HepG2 (cell line): Measurements from ENCODE around the gene LATS2. TPM values are rescaled to one million over a fixed set of nuclear protein-coding genes. Genes with fewer than 3 reads are reported as not detected.

Source experiments
- RARA ChIP-seq: IDR thresholded peaks from 2 replicates; pipeline ENCODE4 v1.6.1; 2016; ENCODE audit warnings: missing genetic modification reagents, missing compliant biosample characterization
- ZNF569 ChIP-seq: sonication (generic); formaldehyde crosslinking; IDR thresholded peaks from 2 replicates; pipeline ENCODE4 v1.5.0; 2020; ENCODE audit warnings: mild to moderate bottlenecking, missing genetic modification reagents, moderate library complexity, borderline replicate concordance
- polyA plus RNA-seq, 8 experiments: library from polyadenylated mRNA; depleted of rRNA in 3 of 8; stranded (reverse) in 7 of 8; unstranded in 1 of 8; fragments of >200 nt; fragmentation: Illumina TruSeq in 4 of 8; extraction: Trizol in 4 of 8; gene quantifications; 2 replicates each; pipeline versions ENCODE4 v1.2.1 to v1.2.3, GENCODE V29; 2011 to 2016; ENCODE audit warnings: low read depth in 4 of 8, missing spikeins in 1 of 8, mixed read lengths in 1 of 8; ENCODE audit not compliant: insufficient read depth in 1 of 8
- total RNA-seq, 5 experiments: library from RNA; depleted of rRNA; stranded (reverse); fragments of >200 nt; fragmentation: Illumina TruSeq; extraction: Trizol; gene quantifications; 2 replicates each; pipeline ENCODE4 v1.2.3, GENCODE V29; 2016; ENCODE audit warnings: low read depth in 1 of 5
- TF ChIP-seq, protein P1 (sequence below): sonication (generic); formaldehyde crosslinking; IDR thresholded peaks from 2 replicates; pipeline ENCODE4 v1.4.0; 2020; ENCODE audit warnings: mild to moderate bottlenecking, missing genetic modification reagents

LATS2 gene
- total and polyA plus RNA-seq, 2 of the 13 experiments (the other 11 are each of a cell fraction or from before 2014, with no cell fraction given): 7.3 to 8.5 TPM

DNA sequence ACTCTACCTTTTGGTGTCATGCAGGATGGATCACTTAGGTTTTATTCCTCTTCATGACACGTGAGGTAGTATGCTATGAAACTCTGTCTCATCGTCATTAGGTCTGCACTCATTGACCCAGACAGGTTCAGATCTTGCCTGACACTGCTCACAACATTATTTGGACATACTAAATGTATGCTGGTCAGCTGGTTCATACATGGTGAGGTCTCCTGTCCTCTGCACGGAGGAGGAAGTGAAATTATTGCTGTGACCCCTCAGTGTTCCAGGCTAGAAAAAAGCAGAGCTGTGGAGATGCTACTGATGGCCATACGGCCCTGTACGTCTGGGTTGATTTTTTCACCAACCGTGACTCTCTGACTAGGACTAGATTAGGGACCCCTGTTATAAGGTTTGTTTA is 35.8 kb downstream of the LATS2 start (continued):
- TF ChIP-seq, protein P1, sequence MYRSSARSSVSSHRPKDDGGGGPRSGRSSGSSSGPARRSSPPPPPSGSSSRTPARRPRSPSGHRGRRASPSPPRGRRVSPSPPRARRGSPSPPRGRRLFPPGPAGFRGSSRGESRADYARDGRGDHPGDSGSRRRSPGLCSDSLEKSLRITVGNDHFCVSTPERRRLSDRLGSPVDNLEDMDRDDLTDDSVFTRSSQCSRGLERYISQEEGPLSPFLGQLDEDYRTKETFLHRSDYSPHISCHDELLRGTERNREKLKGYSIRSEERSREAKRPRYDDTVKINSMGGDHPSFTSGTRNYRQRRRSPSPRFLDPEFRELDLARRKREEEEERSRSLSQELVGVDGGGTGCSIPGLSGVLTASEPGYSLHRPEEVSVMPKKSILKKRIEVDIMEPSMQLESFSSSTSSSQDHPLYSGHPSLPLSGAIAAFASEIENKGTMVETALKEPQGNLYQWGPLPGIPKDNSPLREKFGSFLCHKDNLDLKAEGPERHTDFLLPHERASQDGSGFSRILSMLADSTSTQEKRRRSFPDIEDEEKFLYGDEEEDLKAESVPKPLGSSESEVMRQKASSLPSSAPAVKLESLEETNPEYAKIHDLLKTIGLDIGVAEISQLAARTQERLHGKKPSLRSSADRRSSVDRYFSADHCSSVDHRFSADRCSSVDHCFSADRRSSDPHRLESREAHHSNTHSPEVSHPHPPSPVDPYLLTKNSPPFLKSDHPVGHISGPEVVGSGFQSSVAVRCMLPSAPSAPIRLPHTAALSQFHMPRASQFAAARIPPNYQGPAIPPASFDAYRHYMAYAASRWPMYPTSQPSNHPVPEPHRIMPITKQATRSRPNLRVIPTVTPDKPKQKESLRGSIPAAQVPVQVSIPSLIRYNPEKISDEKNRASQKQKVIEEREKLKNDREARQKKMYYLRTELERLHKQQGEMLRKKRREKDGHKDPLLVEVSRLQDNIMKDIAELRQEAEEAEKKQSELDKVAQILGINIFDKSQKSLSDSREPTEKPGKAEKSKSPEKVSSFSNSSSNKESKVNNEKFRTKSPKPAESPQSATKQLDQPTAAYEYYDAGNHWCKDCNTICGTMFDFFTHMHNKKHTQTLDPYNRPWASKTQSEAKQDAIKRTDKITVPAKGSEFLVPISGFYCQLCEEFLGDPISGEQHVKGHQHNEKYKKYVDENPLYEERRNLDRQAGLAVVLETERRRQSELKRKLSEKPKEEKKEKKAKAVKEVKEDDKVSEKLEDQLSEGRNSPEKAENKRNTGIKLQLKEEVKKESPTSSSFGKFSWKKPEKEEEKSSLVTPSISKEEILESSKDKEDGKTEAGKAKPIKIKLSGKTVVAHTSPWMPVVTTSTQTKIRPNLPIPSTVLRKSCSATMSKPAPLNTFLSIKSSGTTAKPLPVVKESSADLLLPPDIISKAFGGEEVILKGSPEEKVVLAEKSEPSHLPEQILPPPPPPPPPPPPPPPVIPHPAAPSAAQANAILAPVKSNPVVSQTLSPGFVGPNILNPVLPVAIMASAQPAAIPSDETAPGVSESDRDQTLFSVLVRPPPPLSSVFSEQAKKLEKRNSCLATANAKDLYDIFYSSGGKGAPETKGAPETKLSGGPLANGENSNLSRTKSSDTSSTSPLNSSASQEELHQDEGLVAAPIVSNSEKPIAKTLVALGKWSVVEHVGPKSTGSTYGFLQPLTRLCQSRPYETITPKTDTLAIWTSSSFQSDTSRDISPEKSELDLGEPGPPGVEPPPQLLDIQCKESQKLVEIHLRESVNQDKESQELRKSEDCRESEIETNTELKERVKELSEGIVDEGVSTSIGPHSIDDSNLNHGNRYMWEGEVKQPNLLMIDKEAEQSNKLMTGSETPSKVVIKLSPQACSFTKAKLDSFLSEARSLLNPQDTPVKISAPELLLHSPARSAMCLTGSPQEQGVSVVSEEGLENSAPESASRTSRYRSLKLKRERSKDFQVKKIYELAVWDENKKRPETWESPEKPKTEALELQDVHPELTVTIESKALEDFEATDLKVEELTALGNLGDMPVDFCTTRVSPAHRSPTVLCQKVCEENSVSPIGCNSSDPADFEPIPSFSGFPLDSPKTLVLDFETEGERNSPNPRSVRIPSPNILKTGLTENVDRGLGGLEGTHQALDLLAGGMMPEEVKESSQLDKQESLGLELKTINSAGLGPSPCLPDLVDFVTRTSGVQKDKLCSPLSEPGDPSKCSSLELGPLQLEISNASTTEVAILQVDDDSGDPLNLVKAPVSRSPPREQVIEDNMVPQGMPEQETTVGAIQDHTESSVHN (CRISPR knock-in tag): no peak
- TF ChIP-seq ZNF569 (no peak), RARA (no peak)
